Glomerular visceral epithelial cell (primary cell): ENCODE data around the gene ZNF430.
"Not testable (repeated sequence)": the region's sequence is repeated elsewhere in the genome, so short reads cannot be mapped to it uniquely, and the experiment has no call there.

Source experiments
- DNase-seq: peaks from one replicate; pipeline ENCODE4 v3.0.0-alpha.2; 2016; ENCODE audit errors: extremely low spot score

ZNF430 gene

GRCh38 chr19:21020298-21021227 lies at the start of gene ZNF430:
TSS of gene ZNF430 (plus strand) at chr19:21020657. CDS start at chr19:21020801, 144 bp downstream.
- DNase-seq = peak; percentile 94

DNA sequence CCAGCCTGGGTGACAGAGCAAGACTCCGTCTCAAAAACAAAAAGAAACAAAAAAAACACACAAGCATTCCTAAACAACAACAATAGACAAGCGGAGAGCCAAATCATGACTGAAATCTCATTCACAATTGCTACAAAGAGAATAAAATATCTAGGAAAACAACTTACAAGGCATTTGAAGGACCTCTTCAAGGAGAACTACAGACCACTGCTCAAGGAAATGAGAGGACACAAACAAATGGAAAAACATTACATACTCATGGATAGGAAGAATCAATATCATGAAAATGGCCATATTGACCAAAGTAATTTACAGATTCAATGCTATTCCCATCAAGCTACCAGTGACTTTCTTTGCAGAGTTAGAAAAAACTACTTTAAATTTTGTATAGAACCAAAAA lies 27.7 kb upstream of the ZNF430 start:
- not testable (repeated sequence) for DNase-seq

- peak; percentile 6 for DNase-seq
Observed at GRCh38 chr19:20999731-21000352, 20.6 kb upstream of the ZNF430 start.

GRCh38 chr19:21021238-21021637 lies 781 bp downstream of the ZNF430 start:
- not testable (repeated sequence) for DNase-seq

DNA sequence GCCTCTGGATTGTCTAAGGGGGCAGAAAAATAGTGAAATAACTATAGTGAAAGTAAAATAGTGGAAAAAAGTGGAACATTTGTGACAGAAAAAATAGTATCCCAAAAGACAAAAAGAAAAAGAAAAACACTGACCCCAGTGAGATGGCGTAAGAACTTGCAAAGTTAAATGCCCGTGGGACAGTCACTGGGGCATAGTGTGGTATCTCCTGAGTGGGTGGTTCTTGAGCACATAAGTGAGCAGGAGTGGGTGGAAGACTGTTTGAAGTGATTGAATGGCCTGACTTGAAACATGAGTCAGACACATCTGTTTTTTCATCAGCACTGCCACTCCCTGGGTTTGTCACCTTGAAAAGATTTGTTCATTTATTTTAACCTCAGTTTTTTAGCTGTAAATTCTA lies 2.5 kb downstream of the ZNF430 start:
- peak; percentile 38 for DNase-seq

DNA sequence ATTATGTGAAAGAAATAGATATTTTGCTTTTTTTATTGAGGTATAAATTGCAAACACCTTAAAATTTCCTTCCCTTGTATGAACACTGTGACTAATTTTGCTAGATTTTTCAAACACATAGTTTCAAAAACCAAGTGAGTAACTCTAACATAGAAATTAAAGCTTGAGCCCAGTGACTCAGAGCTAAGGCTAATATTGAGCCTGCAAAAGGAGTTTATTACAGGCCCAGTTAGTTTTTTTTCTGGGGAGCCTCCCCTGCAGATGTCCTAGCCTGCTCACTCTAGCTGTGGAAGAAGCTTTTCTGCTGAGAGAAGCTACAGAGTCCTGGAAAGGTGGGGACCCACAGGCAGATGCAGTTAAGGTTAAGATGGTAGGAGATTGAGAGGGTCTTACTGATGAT lies 3.4 kb downstream of the ZNF430 start:
- DNase-seq = no peak

- no peak for DNase-seq
Observed at GRCh38 chr19:21028969-21029268, 8.5 kb downstream of the ZNF430 start.

DNA sequence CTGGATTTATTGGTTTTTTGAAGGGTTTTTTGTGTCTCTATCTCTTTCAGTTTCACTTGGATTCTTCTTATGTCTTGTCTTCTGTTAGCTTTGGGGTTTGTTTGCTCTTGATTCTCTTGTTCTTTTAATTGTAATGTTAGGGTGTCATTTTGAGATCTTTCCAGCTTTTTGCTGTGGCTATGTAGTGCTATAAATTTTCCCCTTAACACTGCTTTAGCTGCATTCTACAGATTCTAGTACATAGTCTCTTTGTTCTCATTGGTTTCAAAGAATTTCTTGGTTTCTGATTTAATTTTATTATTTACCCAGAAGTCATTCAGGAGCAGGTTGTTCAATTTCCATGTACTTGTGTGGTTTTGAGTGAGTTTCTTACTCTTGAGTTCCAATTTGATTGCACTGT lies 24.6 kb downstream of the ZNF430 start:
- no peak for DNase-seq

DNA sequence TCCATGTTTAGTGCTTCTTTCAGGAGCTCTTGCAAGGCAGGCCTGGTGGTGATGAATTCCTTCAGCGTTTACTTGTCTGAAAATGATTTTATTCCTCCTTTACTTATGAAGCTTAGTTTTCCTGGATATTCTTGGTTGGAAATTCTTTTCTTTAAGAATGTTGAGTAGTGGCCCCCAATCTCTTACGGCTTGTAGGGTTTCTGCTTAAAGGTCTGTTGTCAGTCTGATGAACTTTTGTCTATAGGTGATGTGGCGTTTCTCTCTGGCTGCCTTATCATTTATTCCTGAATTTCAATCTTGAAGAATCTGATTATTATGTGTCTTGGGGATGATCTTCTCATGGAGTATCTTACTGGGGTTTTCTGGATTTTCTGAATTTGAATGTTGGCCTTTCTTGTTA lies 26.0 kb downstream of the ZNF430 start:
- DNase-seq = no peak

DNA sequence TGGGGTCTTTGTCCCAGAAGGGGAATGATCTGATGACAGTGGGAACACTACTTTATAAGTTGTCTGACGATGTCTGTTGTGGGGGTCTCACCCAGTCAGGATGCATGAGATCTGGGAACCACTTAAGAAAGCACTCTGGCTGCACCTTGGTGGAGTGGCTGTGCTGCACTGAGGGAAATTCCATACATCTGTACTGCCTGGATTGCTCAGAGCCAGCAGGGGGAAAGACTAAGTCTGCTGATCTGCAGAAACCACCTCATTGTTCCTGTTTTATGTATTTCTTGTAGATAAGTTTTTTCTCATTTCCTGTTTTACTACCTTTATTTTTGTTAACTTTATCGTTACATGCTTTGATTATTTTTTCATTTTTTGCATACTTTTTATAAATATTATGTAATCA lies 27.3 kb downstream of the ZNF430 start:
- no peak for DNase-seq

- DNase-seq = no peak
Observed at GRCh38 chr19:21052902-21053301, 32.4 kb downstream of the ZNF430 start.

DNA sequence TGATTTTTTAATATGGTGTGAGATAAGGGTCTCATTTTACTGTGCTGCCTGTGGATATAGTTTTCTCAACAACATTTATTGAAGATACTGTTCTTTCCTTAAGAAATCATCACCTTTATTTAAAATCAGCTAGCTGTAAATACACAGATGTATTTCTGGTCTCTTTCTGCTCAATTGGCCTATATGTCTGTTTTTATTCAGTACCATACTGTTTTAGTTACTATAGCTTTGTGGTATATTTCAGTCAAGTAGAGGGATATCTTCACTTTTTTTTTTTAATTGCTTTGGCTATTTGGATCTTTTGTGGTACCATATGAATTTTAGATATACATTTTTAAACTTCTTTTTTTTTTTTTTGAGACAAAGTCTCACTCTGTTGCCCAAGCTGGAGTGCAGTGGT lies 44.9 kb downstream of the ZNF430 start:
- DNase-seq = no peak

GRCh38 chr19:21082011-21082975 lies 61.8 kb downstream of the ZNF430 start, which contains the start of gene ZNF714:
TSS of gene ZNF714 (plus strand) at chr19:21082203. CDS start at chr19:21098269, 16,066 bp downstream.
- DNase-seq = peak; percentile 90

DNA sequence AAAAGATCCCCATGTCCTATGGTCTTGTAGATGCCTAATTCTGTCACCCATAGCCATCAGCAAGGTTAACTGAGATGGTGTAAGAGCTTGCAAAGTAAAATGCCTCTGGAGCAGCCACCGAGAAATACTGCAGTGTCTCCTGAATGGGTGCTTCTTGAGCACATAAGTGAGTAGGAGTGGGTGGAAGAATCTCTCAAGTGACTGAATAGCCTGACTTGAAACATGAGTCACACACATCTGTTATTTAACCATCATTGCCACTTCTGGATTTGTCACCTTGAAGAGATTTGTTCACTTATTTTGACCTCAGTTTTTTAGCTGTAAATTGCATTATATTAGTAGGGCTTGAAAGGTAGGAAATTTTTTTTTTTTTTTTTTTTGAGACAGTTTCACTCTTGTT lies 63.9 kb downstream of the ZNF430 start:
- peak; percentile 60 for DNase-seq

GRCh38 chr19:21087871-21088270 lies 67.4 kb downstream of the ZNF430 start:
- no peak for DNase-seq

GRCh38 chr19:21092109-21092508 lies 71.7 kb downstream of the ZNF430 start:
- DNase-seq = peak; percentile 35

DNA sequence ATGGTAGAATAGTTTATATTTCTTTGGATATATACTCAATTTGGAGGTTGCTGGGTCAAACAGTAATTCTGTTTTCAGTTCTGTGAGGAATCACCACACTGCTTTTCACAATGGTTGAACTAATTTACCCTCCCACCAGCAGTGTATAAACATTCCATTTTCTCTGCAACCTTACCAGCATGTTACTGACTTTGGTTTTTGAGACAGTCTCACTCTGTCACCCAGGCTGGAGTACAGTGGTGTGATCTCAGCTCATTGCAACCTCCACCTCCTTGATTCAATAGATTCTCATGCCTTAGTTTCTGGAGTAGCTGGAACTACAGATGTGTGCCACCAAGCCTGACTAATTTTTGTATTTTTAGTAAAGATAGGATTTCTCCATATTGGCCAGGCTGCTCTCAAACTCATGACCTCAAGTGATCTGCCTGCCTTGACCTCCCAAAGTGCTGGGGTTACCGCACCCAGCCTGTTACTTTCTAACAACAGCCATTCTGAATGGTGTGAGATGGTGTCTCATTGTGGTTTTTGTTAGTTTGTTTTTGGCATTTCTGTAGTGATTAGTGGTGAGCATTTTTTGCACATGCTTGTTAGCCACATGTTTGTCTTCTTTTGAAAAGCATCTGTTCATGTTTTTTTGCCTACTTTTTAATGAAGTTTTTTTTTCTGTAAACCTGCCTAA lies 74.0 kb downstream of the ZNF430 start:
- DNase-seq = no peak

DNA sequence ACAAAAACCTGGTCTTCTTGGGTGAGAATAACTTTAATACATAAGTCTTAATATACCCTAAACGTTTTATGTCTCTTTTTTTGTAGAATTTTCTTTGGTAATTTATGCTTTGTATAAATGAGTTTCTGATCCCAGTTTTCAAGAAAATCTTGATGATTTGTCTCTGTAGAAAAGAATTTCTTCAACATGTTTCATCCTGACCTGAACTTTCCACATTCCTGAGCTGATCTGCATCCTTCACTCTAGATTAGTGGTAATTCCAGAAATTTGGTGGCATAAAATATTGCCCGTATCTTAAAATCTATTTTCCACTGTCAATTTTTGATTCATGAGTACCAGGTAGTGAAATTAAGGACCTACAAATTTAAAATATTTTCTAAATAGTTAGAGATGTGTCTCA lies 77.8 kb downstream of the ZNF430 start:
- DNase-seq = no peak

GRCh38 chr19:21101521-21102242 lies 81.2 kb downstream of the ZNF430 start:
- no peak for DNase-seq

- peak; percentile 12 for DNase-seq
Observed at GRCh38 chr19:21109116-21109515, 88.7 kb downstream of the ZNF430 start.
